ENCODE data around the gene EVC. TPM values are rescaled to one million over a fixed set of nuclear protein-coding genes. Genes with fewer than 3 reads are reported as not detected.

Gene EVC
- total RNA-seq, 2 donors from 2014 or later: 18.4 to 30.0 TPM

GRCh38 chr4:5746829-5747737 is 36.1 kb downstream of the EVC start:
- no peak overlapping the region for H3K4me3 ChIP-seq
- no peak overlapping the region for H3K27ac ChIP-seq
- 79 to 90% methylated on average over 12 of the region's 12 CpGs for WGBS, 2 donors
- H3K27me3 ChIP-seq: no peaks in the 10 kb centered on the region
- intact Hi-C loops (cut with DNase I): no loop called here
- TF ChIP-seq, protein P1, sequence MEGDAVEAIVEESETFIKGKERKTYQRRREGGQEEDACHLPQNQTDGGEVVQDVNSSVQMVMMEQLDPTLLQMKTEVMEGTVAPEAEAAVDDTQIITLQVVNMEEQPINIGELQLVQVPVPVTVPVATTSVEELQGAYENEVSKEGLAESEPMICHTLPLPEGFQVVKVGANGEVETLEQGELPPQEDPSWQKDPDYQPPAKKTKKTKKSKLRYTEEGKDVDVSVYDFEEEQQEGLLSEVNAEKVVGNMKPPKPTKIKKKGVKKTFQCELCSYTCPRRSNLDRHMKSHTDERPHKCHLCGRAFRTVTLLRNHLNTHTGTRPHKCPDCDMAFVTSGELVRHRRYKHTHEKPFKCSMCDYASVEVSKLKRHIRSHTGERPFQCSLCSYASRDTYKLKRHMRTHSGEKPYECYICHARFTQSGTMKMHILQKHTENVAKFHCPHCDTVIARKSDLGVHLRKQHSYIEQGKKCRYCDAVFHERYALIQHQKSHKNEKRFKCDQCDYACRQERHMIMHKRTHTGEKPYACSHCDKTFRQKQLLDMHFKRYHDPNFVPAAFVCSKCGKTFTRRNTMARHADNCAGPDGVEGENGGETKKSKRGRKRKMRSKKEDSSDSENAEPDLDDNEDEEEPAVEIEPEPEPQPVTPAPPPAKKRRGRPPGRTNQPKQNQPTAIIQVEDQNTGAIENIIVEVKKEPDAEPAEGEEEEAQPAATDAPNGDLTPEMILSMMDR (IDR thresholded peaks at IDR 0.05): no peak
- TF ChIP-seq POLR2A (IDR thresholded peaks at IDR 0.05): no peak
- H3K9me3 ChIP-seq: no peaks in the 10 kb centered on the region
- DNase-seq (no peak), ATAC-seq (no peak)
- peaks cover 0 to 12% of the 10 kb centered on the region in 2 donors for H3K36me3 ChIP-seq (replicated peaks in 1 of 2; ENCODE audit: insufficient read depth in 1 of 2, low read depth in 2 of 2)
- no peaks in the 10 kb centered on the region for H3K4me1 ChIP-seq

GRCh38 chr4:5747738-5748375 is 36.9 kb downstream of the EVC start:
- 87 to 91% methylated on average over 11 of the region's 11 CpGs for whole genome bisulfite sequencing, 2 donors
- no peak overlapping the region for H3K4me3 ChIP-seq
- no peak for TF ChIP-seq POLR2A (IDR thresholded peaks at IDR 0.05)
- TF ChIP-seq, protein P1 (IDR thresholded peaks at IDR 0.05): no peak
- peaks cover under 1% of the 10 kb centered on the region for H3K4me1 ChIP-seq
- no peak for ATAC-seq
- no peaks in the 10 kb centered on the region for H3K27me3 ChIP-seq
- intact Hi-C loops (cut with DNase I): no loop called here
- no peak for DNase-seq
- no peak overlapping the region for H3K27ac ChIP-seq
- H3K36me3 ChIP-seq (replicated peaks in 1 of 2; ENCODE audit: insufficient read depth in 1 of 2, low read depth in 2 of 2): peaks cover 0 to 6% of the 10 kb centered on the region in 2 donors
- H3K9me3 ChIP-seq: no peaks in the 10 kb centered on the region

DNA sequence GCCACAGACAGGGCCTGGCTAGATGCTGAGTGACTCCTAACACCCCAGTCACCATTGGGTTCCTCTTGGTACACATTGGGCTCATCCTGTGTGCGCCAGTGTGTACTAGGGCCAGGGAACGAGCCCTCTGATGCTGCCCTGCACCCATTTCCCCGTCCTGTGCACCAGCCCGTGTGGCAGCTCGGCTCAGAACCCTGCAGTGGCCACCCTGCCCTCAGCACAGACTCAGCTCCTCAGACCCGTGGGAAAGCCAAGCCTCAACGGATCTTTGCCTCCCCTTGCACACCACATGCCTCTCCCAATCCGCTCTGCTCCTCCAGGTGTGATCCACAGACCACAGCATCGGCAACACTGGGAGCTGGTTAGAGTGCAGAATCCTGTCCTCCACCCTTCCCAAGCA is 38.6 kb downstream of the EVC start:
- DNase-seq: no peak
- H3K4me3 ChIP-seq: no peak overlapping the region
- intact Hi-C loops (cut with DNase I): no loop called here
- H3K9me3 ChIP-seq: no peaks in the 10 kb centered on the region
- WGBS, 2 donors: 90 to 95% methylated on average over 9 of the region's 9 CpGs
- ATAC-seq: no peak
- TF ChIP-seq, protein P1 (IDR thresholded peaks at IDR 0.05): no peak
- no peak for TF ChIP-seq POLR2A (IDR thresholded peaks at IDR 0.05)
- no peaks in the 10 kb centered on the region for H3K27me3 ChIP-seq
- H3K27ac ChIP-seq: no peak overlapping the region
- peaks cover 4% of the 10 kb centered on the region for H3K4me1 ChIP-seq
- peaks cover 0 to 2% of the 10 kb centered on the region in 2 donors for H3K36me3 ChIP-seq (replicated peaks in 1 of 2; ENCODE audit: insufficient read depth in 1 of 2, low read depth in 2 of 2)

- DNase-seq: no peak
- peaks cover 0 to 2% of the 10 kb centered on the region in 2 donors for H3K36me3 ChIP-seq (replicated peaks in 1 of 2; ENCODE audit: insufficient read depth in 1 of 2, low read depth in 2 of 2)
- no peak for TF ChIP-seq POLR2A (IDR thresholded peaks at IDR 0.05)
- TF ChIP-seq, protein P1 (IDR thresholded peaks at IDR 0.05): no peak
- ATAC-seq: no peak
- no peak overlapping the region for H3K27ac ChIP-seq
- H3K27me3 ChIP-seq: no peaks in the 10 kb centered on the region
- H3K9me3 ChIP-seq: no peaks in the 10 kb centered on the region
- WGBS, 2 donors: 92% methylated on average over 10 of the region's 10 CpGs
- H3K4me3 ChIP-seq: no peak overlapping the region
- H3K4me1 ChIP-seq: peaks cover 4% of the 10 kb centered on the region
- intact Hi-C loops (cut with DNase I): no loop called here
Measured at GRCh38 chr4:5750052-5750945, 39.3 kb downstream of the EVC start.
